ENCODE measurements around the gene FZD1. TPM values are rescaled to one million over a fixed set of nuclear protein-coding genes. Genes with fewer than 3 reads are reported as not detected.

The FZD1 gene
- total and polyA plus RNA-seq, 2 experiments from 2014 or later: 0.34 to 1.4 TPM

DNA sequence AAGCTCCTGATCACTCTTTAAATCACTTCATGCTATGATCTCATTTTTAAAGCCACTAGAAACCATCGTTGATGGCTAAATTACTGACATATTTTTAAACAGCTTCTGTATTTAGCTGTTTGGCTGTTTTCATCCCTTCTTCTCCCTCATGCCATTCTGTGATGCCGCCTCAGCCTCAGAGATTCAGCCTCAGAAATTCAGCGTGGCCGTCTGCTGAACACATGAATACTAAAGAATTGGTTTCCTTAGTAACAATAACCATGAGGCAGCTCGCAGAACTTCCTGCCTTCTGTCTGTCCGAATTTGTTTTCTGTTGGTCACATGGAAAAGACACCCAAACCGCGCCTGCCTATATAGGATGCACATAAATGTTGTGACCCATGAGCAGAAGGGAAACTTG, 31.0 kb upstream of the FZD1 start (continued):
- TF ChIP-seq, protein P1, sequence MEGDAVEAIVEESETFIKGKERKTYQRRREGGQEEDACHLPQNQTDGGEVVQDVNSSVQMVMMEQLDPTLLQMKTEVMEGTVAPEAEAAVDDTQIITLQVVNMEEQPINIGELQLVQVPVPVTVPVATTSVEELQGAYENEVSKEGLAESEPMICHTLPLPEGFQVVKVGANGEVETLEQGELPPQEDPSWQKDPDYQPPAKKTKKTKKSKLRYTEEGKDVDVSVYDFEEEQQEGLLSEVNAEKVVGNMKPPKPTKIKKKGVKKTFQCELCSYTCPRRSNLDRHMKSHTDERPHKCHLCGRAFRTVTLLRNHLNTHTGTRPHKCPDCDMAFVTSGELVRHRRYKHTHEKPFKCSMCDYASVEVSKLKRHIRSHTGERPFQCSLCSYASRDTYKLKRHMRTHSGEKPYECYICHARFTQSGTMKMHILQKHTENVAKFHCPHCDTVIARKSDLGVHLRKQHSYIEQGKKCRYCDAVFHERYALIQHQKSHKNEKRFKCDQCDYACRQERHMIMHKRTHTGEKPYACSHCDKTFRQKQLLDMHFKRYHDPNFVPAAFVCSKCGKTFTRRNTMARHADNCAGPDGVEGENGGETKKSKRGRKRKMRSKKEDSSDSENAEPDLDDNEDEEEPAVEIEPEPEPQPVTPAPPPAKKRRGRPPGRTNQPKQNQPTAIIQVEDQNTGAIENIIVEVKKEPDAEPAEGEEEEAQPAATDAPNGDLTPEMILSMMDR (conservative IDR thresholded peaks at IDR 0.05; ENCODE audit: low read depth in 2 of 2): no peak
- TF ChIP-seq EZH2phosphoT487 (IDR thresholded peaks at IDR 0.05; ENCODE audit: unreplicated experiment) (no peak), ZNF114 (CRISPR knock-in tag; IDR thresholded peaks at IDR 0.05) (no peak), EZH2 (IDR thresholded peaks at IDR 0.05; ENCODE audit: low read depth, unreplicated experiment) (no peak), STAT1 (IDR thresholded peaks at IDR 0.05; ENCODE audit: unreplicated experiment) (no peak)

DNA sequence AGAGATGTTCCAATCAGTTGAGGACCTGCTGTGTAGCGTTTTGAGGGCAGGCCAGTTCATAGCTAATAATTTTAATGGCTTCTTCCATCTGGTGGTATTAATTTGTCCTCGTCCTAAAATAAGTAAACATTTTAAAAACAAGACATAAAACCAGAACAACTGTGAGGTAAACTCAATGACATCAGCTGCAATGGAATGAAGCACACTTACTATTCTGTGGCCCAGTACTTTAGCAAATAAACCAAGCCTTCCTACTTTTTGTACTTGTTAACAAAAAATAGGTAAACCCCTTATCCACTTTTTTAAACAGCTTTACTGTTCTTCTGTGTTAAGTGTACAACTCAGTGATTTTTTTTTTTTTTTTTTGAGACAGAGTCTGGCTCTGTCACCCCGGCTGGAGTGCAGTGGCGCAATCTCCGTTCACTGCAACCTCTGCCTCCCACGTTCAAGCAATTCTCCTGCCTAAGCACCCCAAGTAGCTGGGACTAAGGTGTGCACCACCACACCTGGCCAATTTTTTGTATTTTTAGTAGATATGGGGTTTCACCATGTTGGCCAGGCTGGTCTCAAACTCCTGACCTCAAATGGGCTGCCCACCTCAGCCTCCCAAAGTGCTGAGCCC, 28.9 kb upstream of the FZD1 start:
- Mint-ChIP-seq H3K4me1 (peaks cover 10% of the 10 kb centered on the region; the same call in 2 of the 3 replicates), H3K27me3 (ENCODE audit: insufficient read depth, low read depth, poor library complexity) (no peaks in the 10 kb centered on the region), H3K9me3 (no peaks in the 10 kb centered on the region), H3K27ac (no peak overlapping the region), H3K36me3 (ENCODE audit: low read depth) (no peaks in the 10 kb centered on the region), H3K4me3 (no peak overlapping the region)
- H3F3A ChIP-seq (replicated peaks; ENCODE audit: low read depth): no peaks in the 10 kb centered on the region
- H3K9me2 ChIP-seq (ENCODE audit: insufficient read depth): no peaks in the 10 kb centered on the region
- no peaks in the 10 kb centered on the region for H3K36me3 ChIP-seq (ENCODE audit: insufficient read depth)
- H4K20me1 ChIP-seq (replicated peaks; ENCODE audit: insufficient read depth): no peaks in the 10 kb centered on the region
- no peak for DNase-seq (ENCODE audit: low spot score)
- no peak overlapping the region for H3K4me2 ChIP-seq
- ATAC-seq: no peak
- no peaks in the 10 kb centered on the region; the same call in 1 of the 2 replicates for H3K4me1 ChIP-seq (ENCODE audit: insufficient read depth)
- H3K4me3 ChIP-seq: no peak overlapping the region
- no peaks in the 10 kb centered on the region for H3K79me2 ChIP-seq (replicated peaks; ENCODE audit: insufficient read depth)
- H3K27me3 ChIP-seq (ENCODE audit: insufficient read depth): no peaks in the 10 kb centered on the region
- H2AFZ ChIP-seq: no peak overlapping the region
- no peak overlapping the region for H3K27ac ChIP-seq (ENCODE audit: low read depth)
- no peak for TF ChIP-seq JUNB (IDR thresholded peaks at IDR 0.05; ENCODE audit: unreplicated experiment)
- TF ChIP-seq EZH2phosphoT487 (IDR thresholded peaks at IDR 0.05; ENCODE audit: unreplicated experiment): no peak
- TF ChIP-seq STAT1 (IDR thresholded peaks at IDR 0.05; ENCODE audit: unreplicated experiment): no peak
- TF ChIP-seq, protein P2, sequence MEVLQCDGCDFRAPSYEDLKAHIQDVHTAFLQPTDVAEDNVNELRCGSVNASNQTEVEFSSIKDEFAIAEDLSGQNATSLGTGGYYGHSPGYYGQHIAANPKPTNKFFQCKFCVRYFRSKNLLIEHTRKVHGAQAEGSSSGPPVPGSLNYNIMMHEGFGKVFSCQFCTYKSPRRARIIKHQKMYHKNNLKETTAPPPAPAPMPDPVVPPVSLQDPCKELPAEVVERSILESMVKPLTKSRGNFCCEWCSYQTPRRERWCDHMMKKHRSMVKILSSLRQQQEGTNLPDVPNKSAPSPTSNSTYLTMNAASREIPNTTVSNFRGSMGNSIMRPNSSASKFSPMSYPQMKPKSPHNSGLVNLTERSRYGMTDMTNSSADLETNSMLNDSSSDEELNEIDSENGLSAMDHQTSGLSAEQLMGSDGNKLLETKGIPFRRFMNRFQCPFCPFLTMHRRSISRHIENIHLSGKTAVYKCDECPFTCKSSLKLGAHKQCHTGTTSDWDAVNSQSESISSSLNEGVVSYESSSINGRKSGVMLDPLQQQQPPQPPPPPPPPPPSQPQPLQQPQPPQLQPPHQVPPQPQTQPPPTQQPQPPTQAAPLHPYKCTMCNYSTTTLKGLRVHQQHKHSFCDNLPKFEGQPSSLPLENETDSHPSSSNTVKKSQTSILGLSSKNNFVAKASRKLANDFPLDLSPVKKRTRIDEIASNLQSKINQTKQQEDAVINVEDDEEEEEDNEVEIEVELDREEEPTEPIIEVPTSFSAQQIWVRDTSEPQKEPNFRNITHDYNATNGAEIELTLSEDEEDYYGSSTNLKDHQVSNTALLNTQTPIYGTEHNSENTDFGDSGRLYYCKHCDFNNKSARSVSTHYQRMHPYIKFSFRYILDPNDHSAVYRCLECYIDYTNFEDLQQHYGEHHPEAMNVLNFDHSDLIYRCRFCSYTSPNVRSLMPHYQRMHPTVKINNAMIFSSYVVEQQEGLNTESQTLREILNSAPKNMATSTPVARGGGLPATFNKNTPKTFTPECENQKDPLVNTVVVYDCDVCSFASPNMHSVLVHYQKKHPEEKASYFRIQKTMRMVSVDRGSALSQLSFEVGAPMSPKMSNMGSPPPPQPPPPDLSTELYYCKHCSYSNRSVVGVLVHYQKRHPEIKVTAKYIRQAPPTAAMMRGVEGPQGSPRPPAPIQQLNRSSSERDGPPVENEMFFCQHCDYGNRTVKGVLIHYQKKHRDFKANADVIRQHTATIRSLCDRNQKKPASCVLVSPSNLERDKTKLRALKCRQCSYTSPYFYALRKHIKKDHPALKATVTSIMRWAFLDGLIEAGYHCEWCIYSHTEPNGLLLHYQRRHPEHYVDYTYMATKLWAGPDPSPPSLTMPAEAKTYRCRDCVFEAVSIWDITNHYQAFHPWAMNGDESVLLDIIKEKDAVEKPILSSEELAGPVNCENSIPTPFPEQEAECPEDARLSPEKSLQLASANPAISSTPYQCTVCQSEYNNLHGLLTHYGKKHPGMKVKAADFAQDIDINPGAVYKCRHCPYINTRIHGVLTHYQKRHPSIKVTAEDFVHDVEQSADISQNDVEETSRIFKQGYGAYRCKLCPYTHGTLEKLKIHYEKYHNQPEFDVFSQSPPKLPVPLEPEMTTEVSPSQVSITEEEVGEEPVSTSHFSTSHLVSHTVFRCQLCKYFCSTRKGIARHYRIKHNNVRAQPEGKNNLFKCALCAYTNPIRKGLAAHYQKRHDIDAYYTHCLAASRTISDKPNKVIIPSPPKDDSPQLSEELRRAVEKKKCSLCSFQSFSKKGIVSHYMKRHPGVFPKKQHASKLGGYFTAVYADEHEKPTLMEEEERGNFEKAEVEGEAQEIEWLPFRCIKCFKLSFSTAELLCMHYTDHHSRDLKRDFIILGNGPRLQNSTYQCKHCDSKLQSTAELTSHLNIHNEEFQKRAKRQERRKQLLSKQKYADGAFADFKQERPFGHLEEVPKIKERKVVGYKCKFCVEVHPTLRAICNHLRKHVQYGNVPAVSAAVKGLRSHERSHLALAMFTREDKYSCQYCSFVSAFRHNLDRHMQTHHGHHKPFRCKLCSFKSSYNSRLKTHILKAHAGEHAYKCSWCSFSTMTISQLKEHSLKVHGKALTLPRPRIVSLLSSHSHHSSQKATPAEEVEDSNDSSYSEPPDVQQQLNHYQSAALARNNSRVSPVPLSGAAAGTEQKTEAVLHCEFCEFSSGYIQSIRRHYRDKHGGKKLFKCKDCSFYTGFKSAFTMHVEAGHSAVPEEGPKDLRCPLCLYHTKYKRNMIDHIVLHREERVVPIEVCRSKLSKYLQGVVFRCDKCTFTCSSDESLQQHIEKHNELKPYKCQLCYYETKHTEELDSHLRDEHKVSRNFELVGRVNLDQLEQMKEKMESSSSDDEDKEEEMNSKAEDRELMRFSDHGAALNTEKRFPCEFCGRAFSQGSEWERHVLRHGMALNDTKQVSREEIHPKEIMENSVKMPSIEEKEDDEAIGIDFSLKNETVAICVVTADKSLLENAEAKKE (CRISPR knock-in tag; IDR thresholded peaks at IDR 0.05): no peak
- no peak for TF ChIP-seq ZNF114 (CRISPR knock-in tag; IDR thresholded peaks at IDR 0.05)
- TF ChIP-seq, protein P1 (conservative IDR thresholded peaks at IDR 0.05; ENCODE audit: low read depth in 2 of 2): no peak
- TF ChIP-seq CREB1 (CRISPR knock-in tag; IDR thresholded peaks at IDR 0.05; ENCODE audit: low read depth): no peak
- no peak for TF ChIP-seq POLR2AphosphoS5 (IDR thresholded peaks at IDR 0.05; ENCODE audit: low read depth)
- TF ChIP-seq, protein P3, sequence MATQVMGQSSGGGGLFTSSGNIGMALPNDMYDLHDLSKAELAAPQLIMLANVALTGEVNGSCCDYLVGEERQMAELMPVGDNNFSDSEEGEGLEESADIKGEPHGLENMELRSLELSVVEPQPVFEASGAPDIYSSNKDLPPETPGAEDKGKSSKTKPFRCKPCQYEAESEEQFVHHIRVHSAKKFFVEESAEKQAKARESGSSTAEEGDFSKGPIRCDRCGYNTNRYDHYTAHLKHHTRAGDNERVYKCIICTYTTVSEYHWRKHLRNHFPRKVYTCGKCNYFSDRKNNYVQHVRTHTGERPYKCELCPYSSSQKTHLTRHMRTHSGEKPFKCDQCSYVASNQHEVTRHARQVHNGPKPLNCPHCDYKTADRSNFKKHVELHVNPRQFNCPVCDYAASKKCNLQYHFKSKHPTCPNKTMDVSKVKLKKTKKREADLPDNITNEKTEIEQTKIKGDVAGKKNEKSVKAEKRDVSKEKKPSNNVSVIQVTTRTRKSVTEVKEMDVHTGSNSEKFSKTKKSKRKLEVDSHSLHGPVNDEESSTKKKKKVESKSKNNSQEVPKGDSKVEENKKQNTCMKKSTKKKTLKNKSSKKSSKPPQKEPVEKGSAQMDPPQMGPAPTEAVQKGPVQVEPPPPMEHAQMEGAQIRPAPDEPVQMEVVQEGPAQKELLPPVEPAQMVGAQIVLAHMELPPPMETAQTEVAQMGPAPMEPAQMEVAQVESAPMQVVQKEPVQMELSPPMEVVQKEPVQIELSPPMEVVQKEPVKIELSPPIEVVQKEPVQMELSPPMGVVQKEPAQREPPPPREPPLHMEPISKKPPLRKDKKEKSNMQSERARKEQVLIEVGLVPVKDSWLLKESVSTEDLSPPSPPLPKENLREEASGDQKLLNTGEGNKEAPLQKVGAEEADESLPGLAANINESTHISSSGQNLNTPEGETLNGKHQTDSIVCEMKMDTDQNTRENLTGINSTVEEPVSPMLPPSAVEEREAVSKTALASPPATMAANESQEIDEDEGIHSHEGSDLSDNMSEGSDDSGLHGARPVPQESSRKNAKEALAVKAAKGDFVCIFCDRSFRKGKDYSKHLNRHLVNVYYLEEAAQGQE (IDR thresholded peaks at IDR 0.05; ENCODE audit: unreplicated experiment): no peak
